Limb (tissue), 2 donors: ENCODE results near the gene SCAANT1.

Source experiments
- DNase-seq, 2 donors: peaks; one replicate each; pipeline ENCODE4 v3.0.0-alpha.2; 2016; ENCODE audit errors: extremely low spot score in 2 of 2

The SCAANT1 gene

DNA sequence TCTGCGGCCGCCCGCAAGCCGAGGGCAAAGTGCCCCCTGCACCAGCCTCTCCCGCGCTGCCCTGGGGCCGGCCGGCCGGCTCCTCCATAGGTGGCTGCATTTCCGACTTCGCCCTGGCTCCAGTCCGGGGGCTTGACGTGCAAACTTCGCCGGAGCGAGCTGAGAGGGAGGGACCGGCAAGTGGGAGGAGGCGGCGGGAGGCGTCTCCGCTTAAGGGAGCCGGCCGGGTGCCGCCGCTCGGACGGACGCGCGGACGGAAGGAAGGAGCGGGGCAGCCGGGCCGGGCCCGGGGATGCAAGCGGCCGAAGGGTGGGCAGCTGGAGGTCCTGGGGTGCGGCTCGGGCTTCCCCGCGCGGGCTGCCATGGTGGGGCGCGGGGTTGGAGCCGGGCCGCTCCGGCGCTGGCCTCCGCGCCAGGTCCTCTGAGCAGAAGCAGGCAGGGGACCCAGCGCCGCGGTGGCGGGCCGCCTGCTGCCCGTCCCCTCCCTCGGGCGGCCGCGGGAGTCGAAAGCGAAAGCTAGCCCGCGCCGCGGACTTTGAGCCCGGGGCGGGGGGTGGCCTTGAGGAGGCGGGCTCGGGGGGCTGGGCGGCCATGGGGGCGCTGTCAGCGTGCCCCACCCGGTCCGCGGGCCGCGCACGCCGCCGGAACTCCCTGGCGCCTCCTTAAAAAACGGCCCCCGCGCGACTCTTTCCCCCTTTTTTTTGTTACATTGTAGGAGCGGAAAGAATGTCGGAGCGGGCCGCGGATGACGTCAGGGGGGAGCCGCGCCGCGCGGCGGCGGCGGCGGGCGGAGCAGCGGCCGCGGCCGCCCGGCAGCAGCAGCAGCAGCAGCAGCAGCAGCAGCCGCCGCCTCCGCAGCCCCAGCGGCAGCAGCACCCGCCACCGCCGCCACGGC, at the start of gene SCAANT1:
Gene SCAANT1 (minus strand): TSS at position 511 of the 895 bp plus-strand sequence.
- DNase-seq: peak; percentile 86 to 88

DNA sequence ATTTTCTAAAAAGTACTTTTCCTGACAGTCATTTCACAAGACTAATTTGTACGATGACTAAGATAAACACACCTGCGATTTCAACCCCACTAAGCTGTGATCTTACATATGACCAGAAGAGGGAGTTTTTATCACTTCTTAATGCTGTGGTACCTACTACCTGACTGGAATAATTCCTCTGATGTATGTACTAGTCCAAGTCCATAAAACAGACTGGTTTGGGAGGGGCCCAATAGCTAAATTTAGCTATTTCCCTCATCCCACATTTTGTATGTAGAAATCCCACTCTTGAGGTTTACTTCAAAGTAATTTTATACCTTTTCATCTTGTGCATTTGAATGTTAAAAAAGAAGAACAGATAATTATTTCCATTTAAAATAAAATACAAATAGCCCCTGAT, 49.7 kb upstream of the SCAANT1 start:
- DNase-seq: no peak

DNA sequence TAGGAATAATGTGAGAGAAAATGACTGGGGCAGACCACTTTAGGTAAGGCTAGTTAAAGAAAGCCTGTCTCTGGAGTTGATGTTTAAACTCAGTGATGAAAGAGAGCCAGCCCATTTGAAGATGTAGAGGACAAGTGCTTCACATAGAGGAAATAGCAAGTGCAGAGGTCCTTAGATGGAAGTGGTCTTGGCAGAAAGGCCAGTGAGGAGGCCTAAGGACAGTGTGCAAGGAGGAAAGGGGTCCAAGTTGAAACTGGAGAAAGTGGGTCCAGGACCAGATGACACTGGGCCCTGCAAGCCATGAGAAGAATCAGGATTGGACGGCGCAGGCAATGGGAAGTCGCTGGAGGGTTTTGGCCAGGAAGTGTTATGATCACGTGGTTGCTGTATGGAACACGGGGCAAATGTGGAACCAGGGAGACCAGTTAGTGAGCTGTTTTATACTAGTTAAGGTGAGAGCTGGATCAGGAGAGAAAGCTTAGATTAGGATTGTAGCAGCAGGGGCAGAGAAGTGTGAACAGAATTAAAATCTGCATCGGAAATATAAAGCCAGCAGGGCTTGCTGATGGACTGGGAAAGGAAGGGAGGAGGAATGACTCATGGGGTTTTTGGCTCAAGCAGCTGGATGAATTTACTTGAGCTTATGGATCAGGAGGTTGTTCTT, 48.0 kb upstream of the SCAANT1 start:
- DNase-seq: no peak

DNA sequence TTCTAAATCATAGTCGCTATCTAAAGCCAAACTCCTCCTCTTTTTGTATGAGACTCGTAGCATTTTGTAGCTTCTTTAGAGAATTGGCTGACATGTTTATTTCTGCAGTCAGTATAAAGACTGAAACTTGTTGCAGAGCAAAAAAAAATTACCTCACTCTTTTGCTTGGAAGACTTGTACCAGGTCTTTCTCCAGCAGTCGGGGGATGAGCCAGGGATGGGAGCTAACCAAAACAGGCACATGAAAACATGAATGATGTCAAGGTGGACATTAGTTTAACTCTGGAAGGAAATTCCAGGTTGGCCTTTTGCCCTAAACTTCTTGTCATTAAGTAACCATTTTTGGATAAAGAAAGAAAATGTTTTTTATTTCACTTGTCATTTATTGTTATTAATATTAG, 47.0 kb upstream of the SCAANT1 start:
- no peak for DNase-seq

DNA sequence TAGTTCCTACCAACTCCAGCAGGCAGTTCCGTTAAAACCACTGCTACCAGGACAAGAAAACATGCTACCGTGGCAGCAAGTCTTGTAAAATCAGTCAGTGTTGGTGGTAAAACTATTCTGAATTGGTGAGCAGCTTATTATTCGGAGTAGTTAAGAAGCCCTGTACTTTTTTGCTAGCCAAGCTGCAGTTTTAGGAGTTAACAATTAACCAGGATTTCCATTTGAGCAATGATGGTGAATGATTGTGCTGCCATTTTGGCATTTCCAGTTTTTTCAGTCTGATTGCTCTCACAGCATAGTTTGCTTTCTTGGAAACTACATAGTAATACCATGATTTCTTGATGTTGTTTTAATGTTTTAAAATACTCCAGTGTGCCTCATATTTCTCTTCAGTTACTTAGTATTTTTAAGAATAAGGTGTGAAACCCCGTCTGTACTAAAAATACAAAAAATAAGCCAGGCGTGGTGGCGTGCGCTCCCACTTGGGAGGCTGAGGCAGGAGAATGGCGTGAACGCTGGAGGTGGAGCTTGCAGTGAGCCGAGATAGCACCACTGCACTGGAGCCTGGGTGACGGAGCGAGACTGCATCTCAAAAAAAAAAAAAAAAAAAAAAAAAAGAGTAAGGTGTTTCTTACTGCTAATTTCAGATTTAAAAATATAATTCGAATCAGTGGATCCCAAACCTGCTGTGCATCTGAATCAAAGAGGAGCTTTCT, 43.8 kb upstream of the SCAANT1 start:
- DNase-seq: no peak

DNA sequence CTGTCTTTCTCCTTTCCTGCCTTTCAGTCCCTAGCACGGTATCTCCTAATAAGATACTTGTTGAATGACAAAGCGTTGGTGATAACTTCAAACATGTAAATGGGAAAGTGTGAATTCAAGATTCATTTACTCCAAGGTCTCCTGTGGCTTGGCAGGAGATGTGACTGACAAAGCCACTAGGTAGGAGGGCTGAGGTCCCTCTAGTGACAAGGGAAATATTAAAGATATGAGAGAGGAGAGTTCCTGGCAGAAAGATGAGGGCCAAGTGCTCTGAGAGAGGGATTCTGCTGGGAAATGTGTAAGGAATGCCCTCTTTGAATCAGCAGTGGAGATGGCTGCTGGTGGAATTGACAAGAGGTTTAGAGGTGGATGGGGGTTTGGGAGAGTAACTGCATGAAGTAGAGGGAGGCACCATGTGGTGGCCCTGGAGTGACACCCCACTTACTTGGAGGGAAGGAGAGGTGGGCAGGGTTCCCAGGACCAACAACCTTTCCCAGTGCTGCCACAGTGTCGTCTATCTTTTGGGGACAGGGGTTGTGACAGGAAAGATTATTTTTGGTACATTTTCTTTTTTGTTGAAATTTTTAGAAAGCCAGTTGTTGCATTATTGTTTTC, 43.0 kb upstream of the SCAANT1 start:
- no peak for DNase-seq

DNA sequence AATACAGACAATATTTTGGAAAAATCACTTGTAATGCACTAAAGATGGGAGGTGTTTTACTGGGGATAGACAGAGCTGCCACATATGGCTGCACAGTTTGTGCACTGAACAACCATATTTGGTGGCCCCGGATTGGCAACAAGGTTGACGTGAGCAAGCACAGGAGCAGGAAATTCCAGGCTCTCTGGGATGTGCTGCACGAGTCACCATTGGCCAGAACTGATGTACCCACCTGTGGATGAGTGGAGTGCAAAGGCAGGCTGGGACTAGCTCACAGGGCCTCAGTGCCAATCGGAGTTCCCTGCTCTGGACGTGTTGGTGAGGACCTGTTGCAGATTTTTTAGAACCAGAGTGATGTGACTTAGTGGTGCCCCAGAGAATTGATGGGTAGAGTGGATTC, 42.0 kb upstream of the SCAANT1 start:
- DNase-seq: no peak

DNA sequence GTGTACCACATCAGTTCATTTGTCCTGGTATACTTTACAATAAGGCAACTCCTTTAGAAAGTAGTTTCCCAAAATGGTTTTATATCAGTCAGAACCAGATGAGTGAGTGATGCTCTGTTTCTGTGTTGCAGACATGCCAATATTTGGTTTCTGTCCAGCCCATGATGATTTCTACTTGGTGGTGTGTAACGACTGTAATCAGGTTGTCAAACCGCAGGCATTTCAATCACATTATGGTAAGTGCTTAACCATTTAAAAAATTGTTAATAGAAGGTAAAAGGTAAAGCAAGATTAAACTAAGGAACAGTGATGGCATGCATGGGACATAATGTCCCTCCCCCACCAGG, 40.0 kb upstream of the SCAANT1 start:
- no peak for DNase-seq

DNA sequence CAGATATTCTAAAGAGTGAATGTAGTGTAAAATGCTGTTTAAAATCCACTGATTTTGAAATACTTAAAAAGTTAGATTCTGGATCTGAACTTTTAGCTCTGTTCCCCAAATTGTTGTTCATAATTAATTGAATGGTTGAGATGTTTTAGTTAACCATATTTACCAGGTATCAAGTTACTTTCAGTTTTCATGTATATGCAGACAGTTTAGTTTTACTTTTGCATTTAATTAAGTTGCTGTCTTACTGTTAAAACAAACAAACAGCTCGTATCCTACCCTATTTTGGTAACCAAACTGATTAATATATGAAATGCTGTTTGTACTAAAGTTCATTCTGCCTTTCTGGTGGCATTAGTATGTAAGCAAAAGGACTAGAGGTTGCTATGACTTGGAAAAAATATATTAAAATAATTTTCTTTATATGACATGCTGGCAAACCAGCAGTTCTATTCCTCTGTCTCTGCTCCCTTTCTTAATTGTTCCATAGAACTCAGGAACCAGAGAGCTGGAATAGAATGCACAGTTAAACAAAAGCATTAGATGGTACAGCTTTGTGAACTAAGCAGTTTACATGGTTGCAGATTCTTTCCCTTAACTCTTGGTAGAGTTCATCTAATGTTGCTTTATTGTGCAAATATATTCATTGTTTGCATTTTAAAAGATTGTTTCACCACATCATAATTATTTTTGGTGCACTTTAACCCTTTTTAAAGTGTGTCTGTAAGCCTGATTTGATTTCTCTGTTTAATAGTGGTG, 39.5 kb upstream of the SCAANT1 start:
- no peak for DNase-seq

DNA sequence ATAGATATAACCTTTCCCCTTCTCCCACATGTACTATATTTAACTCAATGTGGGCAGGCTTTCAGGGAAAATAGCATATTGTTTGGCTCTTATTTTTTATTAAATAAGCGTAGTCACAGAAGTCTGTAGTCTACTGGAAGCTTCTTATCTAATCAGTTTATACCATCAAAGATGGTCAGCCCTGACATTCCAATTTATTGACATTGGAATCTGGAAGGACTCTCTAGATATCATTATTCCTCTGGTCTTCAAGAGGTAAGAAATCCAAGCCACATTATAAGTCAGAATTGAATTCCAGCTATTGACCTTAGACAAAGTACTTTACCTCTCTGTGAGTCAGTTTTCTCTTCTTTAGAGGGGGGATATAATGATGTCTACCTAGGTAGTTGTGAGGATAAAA, 38.5 kb upstream of the SCAANT1 start:
- no peak for DNase-seq

DNA sequence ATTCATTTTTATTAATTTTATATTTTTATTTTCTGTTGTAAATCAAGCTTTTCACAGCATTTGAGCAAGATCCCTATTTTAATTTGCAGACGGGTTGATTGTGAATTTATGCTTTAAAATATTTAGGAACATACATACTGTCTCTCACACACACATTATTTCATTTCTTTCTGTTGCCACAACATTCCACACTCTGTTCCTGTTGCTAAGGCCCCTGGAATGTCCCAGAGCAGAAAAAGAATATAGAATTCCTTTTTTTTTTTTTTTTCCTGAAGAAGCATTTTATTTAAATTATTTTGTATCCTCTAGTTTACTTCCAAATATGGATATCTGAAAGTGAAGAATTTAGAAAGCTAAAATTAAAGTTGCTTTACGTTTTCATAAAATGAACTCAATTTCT, 36.8 kb upstream of the SCAANT1 start:
- peak in 1 of 2 donors; percentile 72 for DNase-seq

DNA sequence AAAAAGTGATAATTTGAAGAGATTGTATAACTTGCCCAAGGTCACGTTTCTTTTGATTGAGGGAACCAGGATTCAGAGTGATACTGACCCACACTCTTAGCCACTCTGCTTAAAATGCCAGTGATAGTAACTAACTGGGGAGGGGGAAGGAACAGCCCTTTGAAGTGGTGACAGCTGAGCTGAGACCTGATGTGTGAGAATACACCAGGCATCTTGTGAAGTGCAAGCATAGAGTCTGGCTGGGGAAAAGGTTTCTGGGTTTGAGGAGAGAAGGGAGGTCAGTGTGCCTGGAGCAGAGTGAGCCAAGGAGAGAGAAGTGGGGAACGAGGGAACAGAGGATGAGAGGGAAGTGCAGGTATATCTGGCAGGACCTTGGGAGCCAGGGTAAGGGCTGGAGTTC, 35.4 kb upstream of the SCAANT1 start:
- DNase-seq: no peak

DNA sequence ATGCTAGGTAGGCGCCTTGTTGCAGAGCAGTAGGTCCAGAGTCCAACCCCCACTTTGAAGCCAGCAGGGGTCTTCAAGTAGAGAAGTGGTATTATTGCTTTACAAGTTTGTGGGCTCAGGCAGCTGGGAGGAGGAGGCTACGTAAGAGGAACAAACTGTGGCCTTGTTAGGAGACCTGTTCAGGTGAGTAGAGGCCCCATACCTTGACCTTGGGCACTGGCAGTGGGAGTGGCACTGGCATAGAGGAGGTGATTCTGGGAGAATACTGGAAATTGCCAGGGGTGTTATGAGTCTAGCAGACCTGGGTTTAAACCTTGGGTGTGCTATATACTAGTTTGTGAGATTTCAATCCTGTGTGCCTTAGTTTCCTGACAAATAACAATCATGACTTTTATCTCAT, 34.6 kb upstream of the SCAANT1 start:
- no peak for DNase-seq

DNA sequence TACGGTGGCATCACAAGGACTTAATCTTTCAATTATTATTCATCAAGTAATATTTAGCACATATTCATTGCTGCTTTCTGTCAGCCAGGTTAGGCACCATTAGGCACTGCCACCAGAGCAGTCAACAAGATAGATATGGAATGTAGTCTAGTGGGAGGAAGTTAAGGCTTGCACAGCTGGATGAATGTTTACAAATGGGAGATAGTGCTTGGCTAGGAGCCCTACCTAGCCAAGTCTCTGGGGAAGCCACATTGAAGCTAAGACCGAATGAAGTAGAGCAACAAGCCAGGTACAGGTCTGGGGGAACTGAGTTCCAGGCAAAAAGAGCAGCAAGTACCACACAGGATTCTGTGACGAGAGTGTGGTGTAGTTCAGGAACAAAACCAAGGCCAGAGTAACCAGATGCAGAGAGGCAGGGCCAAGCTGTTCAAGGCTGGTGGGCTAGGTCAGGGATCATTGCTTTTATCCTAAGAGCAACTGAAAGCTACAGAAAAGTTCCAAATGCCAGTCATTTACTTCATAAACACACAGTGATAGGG, 33.4 kb upstream of the SCAANT1 start:
- no peak for DNase-seq

DNA sequence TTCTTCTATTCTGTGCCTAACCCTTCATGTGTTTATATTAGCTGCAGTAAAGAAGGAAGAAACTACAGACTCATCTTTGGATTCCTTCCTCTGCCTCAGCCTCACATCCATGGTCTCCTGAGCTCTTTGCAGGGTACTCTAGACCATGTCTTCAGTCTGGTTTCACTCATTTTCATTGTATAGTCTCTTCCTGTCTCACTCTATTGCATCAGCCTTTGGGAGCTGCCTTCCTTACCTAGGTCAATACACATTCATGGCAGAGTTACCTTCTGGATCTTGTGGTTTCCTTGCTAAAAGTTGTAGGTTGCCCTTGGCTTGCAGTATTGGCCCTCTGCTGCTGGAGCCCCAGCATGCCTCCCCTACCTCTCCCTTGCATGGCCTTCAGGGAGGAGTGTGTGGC, 31.5 kb upstream of the SCAANT1 start:
- no peak for DNase-seq

DNA sequence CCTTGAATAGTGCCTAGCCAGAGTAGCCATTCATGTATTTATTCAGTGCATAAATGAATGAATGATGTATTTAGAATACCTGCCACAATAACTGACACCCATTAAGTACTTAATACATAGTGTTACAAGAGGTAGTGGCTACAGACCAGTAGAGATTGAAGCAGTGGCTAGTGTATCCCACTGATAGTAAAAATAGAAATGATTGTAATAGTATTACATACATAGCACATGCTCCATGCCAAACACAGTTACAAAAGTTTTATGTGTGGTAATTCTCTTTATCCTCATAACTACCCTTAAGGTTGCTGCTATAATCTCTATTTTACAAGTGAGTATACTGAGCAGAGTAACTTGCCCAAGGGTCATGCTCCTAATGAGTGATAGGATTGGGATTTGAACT, 30.3 kb upstream of the SCAANT1 start:
- DNase-seq: no peak

DNA sequence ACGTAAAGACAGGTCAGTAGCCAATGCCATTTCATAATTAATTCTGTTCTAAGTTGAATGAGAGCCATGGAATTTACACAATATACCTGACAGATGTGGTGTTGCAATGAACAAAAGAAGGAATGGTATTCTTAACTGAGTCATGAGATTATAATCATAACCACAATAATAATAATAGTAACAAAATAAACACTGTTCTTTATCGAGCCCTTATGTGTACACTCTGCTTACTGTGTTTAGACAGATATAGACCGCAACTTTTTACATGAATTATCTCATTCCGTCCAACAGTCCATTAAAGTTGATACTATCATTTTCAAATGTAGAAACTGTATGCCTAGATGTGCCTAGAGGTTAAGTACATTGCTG, 28.2 kb upstream of the SCAANT1 start:
- no peak for DNase-seq

DNA sequence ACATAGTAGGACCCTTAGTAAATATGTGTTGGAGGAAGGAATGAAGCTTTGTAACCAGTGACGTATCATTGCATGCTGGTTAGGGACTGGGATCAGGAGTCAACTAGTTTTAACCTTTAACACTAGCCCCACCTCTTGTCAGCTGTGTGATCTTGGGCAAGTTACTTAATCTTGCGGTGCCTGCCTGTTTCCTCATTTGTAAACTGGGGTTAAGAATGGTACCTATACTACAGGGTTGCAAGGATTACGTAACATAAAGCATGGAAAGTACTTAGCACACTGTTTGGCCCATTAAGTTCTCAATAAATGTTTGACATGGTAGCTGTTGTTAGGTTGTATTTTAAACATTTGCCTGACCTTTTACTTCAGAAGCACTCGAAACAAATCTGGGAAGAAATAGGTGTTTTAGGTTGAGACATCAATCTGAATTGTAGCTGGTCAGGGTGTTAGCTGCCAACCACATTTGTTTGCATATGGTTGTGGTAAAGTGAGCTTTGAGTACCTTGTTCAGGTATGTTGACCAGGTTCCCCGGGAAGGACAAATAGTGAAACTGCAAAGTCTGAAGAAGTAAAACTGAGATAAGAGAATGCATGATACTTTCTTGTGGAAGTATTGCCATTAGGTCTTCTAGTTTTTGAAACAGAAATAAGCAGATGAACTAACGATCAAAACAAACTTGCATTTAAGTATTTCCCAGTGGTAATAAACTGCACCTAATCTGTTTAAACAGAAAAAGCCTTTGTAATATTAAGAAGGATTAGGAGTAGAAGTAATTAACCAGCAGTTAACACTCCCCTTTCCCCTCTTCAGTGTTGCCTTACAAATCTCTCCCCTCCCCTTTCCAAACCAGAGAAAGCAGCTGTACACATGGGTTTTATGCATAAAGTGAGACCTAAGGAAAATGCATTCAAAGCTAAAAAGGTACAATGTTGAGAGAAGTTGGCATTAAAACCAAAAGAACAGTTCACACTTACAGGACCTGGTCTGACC, 25.8 kb upstream of the SCAANT1 start:
- no peak for DNase-seq

DNA sequence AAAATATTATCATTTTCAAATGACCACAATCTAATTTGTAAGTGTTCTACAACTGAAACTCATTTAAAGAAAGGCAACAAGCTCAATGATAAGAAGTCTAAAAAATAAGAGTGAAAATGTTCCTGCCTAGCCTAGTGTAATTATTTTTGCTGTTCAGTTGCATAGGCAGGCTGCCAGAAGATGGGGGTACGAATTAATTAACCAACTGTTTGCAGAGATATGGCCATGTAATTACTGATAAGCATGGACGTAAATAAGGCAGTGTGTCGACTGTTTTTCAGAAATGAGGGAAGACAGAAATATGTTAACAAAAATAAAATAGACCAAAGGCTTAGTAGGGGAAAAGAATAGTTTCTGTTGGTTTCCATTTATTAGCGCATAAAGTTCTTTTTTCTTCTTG, 24.7 kb upstream of the SCAANT1 start:
- no peak for DNase-seq
